ENCODE data around the gene KRTAP10-6.
"Not testable (repeated sequence)": the region's sequence is repeated elsewhere in the genome, so short reads cannot be mapped to it uniquely, and the experiment has no call there.

Gene KRTAP10-6

DNA sequence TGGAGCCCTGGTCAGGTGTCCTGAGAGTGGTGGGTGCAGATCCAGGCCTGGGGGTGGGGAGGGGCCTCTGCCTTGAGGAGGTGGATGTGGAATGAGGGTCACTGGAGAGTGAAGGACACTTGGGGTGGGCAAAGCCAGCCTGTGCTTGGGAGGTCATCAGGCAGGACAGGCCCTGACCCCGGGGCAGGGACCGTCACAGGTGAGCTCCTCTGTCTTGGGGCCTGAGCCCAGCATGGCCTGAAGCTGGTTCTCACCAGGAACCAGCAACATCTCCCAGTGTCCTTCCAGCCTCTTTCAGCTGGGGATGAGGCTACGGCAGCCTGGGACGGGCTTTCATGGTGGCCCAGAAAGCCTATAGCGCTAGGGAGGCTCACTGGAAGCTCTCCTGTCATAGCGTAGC lies 40.2 kb downstream of the KRTAP10-6 start:
- no peak overlapping the region for H3K4me3 ChIP-seq (ENCODE audit: control insufficient read depth, low read depth, low read length)
- no peak for DNase-seq (ENCODE audit: low read depth)
- TF ChIP-seq, protein P1, sequence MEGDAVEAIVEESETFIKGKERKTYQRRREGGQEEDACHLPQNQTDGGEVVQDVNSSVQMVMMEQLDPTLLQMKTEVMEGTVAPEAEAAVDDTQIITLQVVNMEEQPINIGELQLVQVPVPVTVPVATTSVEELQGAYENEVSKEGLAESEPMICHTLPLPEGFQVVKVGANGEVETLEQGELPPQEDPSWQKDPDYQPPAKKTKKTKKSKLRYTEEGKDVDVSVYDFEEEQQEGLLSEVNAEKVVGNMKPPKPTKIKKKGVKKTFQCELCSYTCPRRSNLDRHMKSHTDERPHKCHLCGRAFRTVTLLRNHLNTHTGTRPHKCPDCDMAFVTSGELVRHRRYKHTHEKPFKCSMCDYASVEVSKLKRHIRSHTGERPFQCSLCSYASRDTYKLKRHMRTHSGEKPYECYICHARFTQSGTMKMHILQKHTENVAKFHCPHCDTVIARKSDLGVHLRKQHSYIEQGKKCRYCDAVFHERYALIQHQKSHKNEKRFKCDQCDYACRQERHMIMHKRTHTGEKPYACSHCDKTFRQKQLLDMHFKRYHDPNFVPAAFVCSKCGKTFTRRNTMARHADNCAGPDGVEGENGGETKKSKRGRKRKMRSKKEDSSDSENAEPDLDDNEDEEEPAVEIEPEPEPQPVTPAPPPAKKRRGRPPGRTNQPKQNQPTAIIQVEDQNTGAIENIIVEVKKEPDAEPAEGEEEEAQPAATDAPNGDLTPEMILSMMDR (conservative IDR thresholded peaks at IDR 0.05; ENCODE audit: control insufficient read depth, insufficient read depth, low read depth, low read length): no peak

GRCh38 chr21:44551340-44551961 lies 40.9 kb downstream of the KRTAP10-6 start, which contains the start of gene KRTAP10-2:
Gene KRTAP10-2 (minus strand): TSS chr21:44551505. CDS start chr21:44551458, 47 bp downstream.
- DNase-seq (ENCODE audit: low read depth): no peak
- H3K4me3 ChIP-seq (ENCODE audit: control insufficient read depth, low read depth, low read length): no peak within 1 kb of the TSS
- TF ChIP-seq, protein P1 (conservative IDR thresholded peaks at IDR 0.05; ENCODE audit: control insufficient read depth, insufficient read depth, low read depth, low read length): no peak

DNA sequence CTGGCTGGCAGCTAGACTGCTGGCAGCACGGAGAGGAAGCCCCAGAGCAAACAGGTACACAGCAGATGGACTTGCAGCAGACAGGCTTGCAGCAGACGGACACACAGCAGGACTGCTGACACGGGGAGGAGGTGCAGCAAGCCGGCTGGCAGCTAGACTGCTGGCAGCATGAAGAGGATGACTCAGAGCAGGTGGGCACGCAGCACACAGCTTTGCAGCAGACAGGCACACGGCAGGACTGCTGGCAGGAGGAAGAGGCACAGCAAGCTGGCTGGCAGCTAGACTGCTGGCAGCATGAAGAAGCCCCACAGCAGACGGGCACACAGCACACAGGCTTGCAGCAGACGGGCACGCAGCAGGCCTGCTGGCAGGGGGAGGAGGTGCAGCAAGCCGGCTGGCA lies 41.5 kb downstream of the KRTAP10-6 start:
- no peak for DNase-seq (ENCODE audit: low read depth)
- TF ChIP-seq, protein P1 (conservative IDR thresholded peaks at IDR 0.05; ENCODE audit: control insufficient read depth, insufficient read depth, low read depth, low read length): no peak
- H3K4me3 ChIP-seq (ENCODE audit: control insufficient read depth, low read depth, low read length): no peak overlapping the region

DNA sequence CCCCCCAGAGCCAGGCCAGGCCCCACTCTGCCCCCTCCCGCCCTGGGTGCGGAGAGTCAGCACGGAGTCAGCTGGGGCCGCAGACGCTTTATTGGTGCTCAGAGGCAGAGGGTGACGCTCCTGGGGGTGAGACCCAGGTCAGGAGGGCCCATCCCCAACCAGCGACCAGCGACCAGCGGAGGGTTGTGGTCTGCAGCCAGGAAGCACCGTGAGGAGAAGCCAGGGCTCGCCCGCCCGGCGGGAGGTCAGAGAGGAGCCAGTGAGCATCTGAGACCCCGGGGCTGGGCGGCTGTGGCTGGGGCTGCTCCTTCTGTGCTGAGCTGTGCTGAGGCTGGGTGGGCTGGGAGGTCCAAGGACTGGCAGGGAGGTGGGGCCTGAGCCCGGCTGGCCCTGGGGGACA lies 42.0 kb downstream of the KRTAP10-6 start:
- not testable (repeated sequence) for DNase-seq (ENCODE audit: low read depth)

GRCh38 chr21:44549525-44550211 lies 42.6 kb downstream of the KRTAP10-6 start:
- no peak overlapping the region for H3K4me3 ChIP-seq (ENCODE audit: control insufficient read depth, low read depth, low read length)
- TF ChIP-seq, protein P1 (conservative IDR thresholded peaks at IDR 0.05; ENCODE audit: control insufficient read depth, insufficient read depth, low read depth, low read length): no peak
- no peak for DNase-seq (ENCODE audit: low read depth)

More for the DNA sequence above, 42.0 kb downstream of the KRTAP10-6 start:
- not testable (repeated sequence) for H3K4me3 ChIP-seq (ENCODE audit: control insufficient read depth, low read depth, low read length)

GRCh38 chr21:44548922-44549321 lies 43.4 kb downstream of the KRTAP10-6 start:
- DNase-seq (ENCODE audit: low read depth): no peak
- TF ChIP-seq, protein P1 (conservative IDR thresholded peaks at IDR 0.05; ENCODE audit: control insufficient read depth, insufficient read depth, low read depth, low read length): no peak
- H3K4me3 ChIP-seq (ENCODE audit: control insufficient read depth, low read depth, low read length): no peak overlapping the region

DNA sequence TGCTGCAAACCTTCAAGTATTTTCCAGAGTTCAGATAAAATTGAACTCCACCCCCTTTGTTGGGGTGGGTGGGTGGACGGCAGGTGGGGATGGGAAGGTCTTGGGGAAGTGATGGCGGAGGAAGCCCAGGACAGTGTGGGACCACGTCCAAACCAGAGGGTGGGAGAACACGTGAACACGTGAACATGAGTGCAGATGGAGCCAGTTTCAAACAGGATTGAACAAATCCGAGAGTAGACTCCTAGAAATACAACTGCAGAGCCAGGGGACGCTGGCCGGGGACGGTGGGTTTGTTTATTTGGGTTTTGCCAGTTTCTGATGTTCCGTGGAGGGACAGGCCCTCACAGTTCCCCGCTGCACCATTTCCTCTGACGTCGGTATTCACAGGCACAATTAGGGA lies 43.9 kb downstream of the KRTAP10-6 start:
- no peak overlapping the region for H3K4me3 ChIP-seq (ENCODE audit: control insufficient read depth, low read depth, low read length)
- no peak for DNase-seq (ENCODE audit: low read depth)
- TF ChIP-seq, protein P1 (conservative IDR thresholded peaks at IDR 0.05; ENCODE audit: control insufficient read depth, insufficient read depth, low read depth, low read length): no peak

Measured in fibroblast of mammary gland (primary cell).